Gastrocnemius medialis (tissue), 4 donors: ENCODE measurements around the gene CDC42BPA. TPM values are rescaled to one million over a fixed set of nuclear protein-coding genes. Genes with fewer than 3 reads are reported as not detected.

ENCODE experiments used
- ATAC-seq, 2 donors: fragments of 150-250 bp; one replicate each; pipeline ENCODE4 v1.9.1; 2016
- DNase-seq, 2 donors: peaks; one replicate each; pipeline ENCODE4 v3.0.0-alpha.2; 2019
- H3K27ac ChIP-seq, 4 donors: fragments of 200-600 bp; sonication (generic); 1 replicate in 1 of 4; 2 replicates in 3 of 4; pipeline ENCODE4 v1.5.1; 2016 to 2018; ENCODE audit warnings: mild to moderate bottlenecking in 2 of 4, moderate library complexity in 1 of 4
- H3K27me3 ChIP-seq, 3 donors: fragments of 200-600 bp; sonication (generic) in 2 of 3; 1 replicate in 1 of 3; 2 replicates in 2 of 3; pipeline versions ENCODE4 v1.5.1 to v1.6.0; 2016 to 2019; ENCODE audit warnings: mild to moderate bottlenecking in 1 of 3, moderate library complexity in 1 of 3
- H3K36me3 ChIP-seq, 2 donors: fragments of 200-600 bp; sonication (generic) in 1 of 2; one replicate each; pipeline ENCODE4 v1.5.1; 2017 to 2018
- H3K4me1 ChIP-seq, 2 donors: fragments of 200-600 bp; sonication (generic) in 1 of 2; one replicate each; pipeline ENCODE4 v1.5.1; 2016 to 2017; ENCODE audit warnings: mild to moderate bottlenecking in 2 of 2
- H3K4me3 ChIP-seq, 4 donors: fragments of 200-600 bp; sonication (generic) in 3 of 4; 1 replicate in 1 of 4; 2 replicates in 3 of 4; pipeline ENCODE4 v1.5.1; 2016 to 2019; ENCODE audit warnings: mild to moderate bottlenecking in 2 of 4
- H3K9me3 ChIP-seq, 3 donors: fragments of 200-600 bp; sonication (generic) in 2 of 3; 1 replicate in 1 of 3; 2 replicates in 2 of 3; pipeline ENCODE4 v1.5.1; 2016 to 2019
- CTCF ChIP-seq, 5 experiments: fragments of 450-650 bp in 3 of 5; fragments of 200-600 bp in 2 of 5; sonication (generic) in 2 of 5; IDR thresholded peaks in 4 of 5; conservative IDR thresholded peaks in 1 of 5; 1 replicate in 4 of 5; 2 replicates in 1 of 5; pipeline ENCODE4 v1.5.1; 2016 to 2019; ENCODE audit warnings: antibody characterized with exemption in 5 of 5, mild to moderate bottlenecking in 3 of 5, moderate library complexity in 3 of 5
- POLR2A ChIP-seq, 2 donors: fragments of 450-650 bp; IDR thresholded peaks; one replicate each; pipeline ENCODE4 v1.6.1; 2017; ENCODE audit warnings: antibody characterized with exemption in 2 of 2, mild to moderate bottlenecking in 2 of 2, moderate library complexity in 2 of 2
- in situ Hi-C, 4 donors: fragments of 200-750 bp; cut with MboI; loops; one replicate each; pipeline versions ENCODE4 v1.15.0 to v1.8.0; 2017; ENCODE audit warnings: low sequenced_read_pairs in 4 of 4
- intact Hi-C: fragments of 100-400 bp; cut with DNase I; formaldehyde crosslinking; loops from one replicate; pipeline ENCODE4 v1.15.1; 2023; ENCODE audit warnings: low total_unique reads
- total RNA-seq, 4 donors: library from RNA; depleted of rRNA; stranded (reverse); fragments of >200 nt; gene quantifications; one replicate each; pipeline versions ENCODE4 v1.1.0 to v1.2.3, GENCODE V29; 2016

CDC42BPA gene
- total RNA-seq, 4 donors from 2014 or later, result 13.9 to 30.6 (median 16.6) TPM

GRCh38 chr1:226983247-226983991, 334.9 kb downstream of the CDC42BPA start:
- Histone ChIP-seq H3K9me3 (no peaks in the 10 kb centered on the region), H3K27me3 (no peaks in the 10 kb centered on the region), H3K4me3 (no peak overlapping the region), H3K4me1 (peaks cover 81 to 87% of the 10 kb centered on the region in 2 donors), H3K27ac (peak overlapping the region; percentile 89 to 99 (median 99)), H3K36me3 (peaks cover 0 to 66% of the 10 kb centered on the region in 2 donors)
- intact Hi-C loops (loop anchor here (10.0 kb wide), 1 partner anchor 331 kb away; the partner anchor contains the start of gene CDC42BPA), in situ Hi-C loops (no loop called here)
- DNase-seq (peak; percentile 15 to 41), ATAC-seq (no peak)
- TF ChIP-seq CTCF (IDR thresholded peaks at IDR 0.05 in 4 of 5, conservative IDR thresholded peaks at IDR 0.05 in 1 of 5) (no peak), POLR2A (IDR thresholded peaks at IDR 0.05) (no peak)

DNA sequence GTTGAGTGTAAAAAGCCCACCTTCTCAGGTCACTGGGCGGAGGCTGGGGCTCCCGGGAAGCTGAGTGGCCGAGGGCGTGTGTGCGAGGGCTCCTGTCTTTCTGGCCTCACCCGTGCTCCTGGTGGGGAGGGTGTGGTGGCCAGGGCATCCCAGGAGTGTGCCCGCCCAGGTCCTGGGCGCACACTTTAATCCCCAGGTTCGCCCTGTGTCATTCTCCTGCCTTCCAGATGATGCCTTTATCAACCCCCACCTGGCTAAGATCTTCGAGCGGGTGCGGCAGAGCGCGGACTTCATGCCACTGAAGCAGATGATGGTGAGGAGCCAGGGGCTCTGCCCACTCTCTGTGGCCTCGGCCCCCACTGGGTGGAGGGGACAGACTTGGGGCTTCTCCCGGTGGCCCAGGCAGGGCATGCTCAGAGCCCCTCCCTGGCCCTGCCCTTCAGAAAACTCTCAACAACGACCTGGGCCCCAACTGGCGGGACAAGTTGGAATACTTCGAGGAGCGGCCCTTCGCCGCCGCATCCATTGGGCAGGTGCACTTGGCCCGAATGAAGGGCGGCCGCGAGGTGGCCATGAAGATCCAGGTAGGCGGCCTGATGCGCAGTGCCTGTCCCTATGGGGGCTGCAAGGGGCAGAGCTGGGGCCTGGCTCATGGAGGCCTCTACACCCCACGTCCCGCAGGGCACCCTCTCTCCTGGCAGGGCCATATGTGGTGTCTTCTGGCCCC, 335.7 kb downstream of the CDC42BPA start:
- no peak overlapping the region for H3K4me3 ChIP-seq
- no peaks in the 10 kb centered on the region for H3K9me3 ChIP-seq
- TF ChIP-seq POLR2A (IDR thresholded peaks at IDR 0.05) (no peak), CTCF (IDR thresholded peaks at IDR 0.05 in 4 of 5, conservative IDR thresholded peaks at IDR 0.05 in 1 of 5) (no peak)
- intact Hi-C loops, result loop anchor here (10.0 kb wide), 1 partner anchor 332 kb away; the partner anchor contains the start of gene CDC42BPA
- in situ Hi-C loops, result no loop called here
- H3K27me3 ChIP-seq, result no peaks in the 10 kb centered on the region
- peaks cover 77 to 85% of the 10 kb centered on the region in 2 donors for H3K4me1 ChIP-seq
- peak overlapping the region; percentile 89 to 99 (median 99) for H3K27ac ChIP-seq
- peaks cover 0 to 72% of the 10 kb centered on the region in 2 donors for H3K36me3 ChIP-seq
- DNase-seq (peak in 1 of 2 donors; percentile 32), ATAC-seq (no peak)

- Histone ChIP-seq H3K4me3 (no peak overlapping the region), H3K36me3 (peaks cover 0 to 68% of the 10 kb centered on the region in 2 donors), H3K27ac (peak overlapping the region; percentile 89 to 99 (median 99)), H3K9me3 (no peaks in the 10 kb centered on the region), H3K4me1 (peaks cover 71 to 85% of the 10 kb centered on the region in 2 donors), H3K27me3 (no peaks in the 10 kb centered on the region)
- ATAC-seq (no peak), DNase-seq (peak; percentile 2 to 17)
- TF ChIP-seq POLR2A (IDR thresholded peaks at IDR 0.05), result no peak
- TF ChIP-seq CTCF (IDR thresholded peaks at IDR 0.05 in 4 of 5, conservative IDR thresholded peaks at IDR 0.05 in 1 of 5), result no peak
- intact Hi-C loops (loop anchor here (10.0 kb wide), 1 partner anchor 333 kb away; the partner anchor contains the start of gene CDC42BPA), in situ Hi-C loops (no loop called here)
These were observed 336.5 kb downstream of the CDC42BPA start for GRCh38 chr1:226981838-226982237.

GRCh38 chr1:226981386-226981817, 336.9 kb downstream of the CDC42BPA start:
- ATAC-seq (no peak), DNase-seq (peak in 1 of 2 donors; percentile 18)
- no peaks in the 10 kb centered on the region for H3K9me3 ChIP-seq
- no peaks in the 10 kb centered on the region for H3K27me3 ChIP-seq
- intact Hi-C loops (loop anchor here (10.0 kb wide), 1 partner anchor 333 kb away; the partner anchor contains the start of gene CDC42BPA), in situ Hi-C loops (no loop called here)
- H3K4me1 ChIP-seq, result peaks cover 71 to 83% of the 10 kb centered on the region in 2 donors
- no peak overlapping the region for H3K4me3 ChIP-seq
- peak overlapping the region; percentile 89 to 99 (median 99) for H3K27ac ChIP-seq
- peaks cover 0 to 63% of the 10 kb centered on the region in 2 donors for H3K36me3 ChIP-seq
- TF ChIP-seq CTCF (IDR thresholded peaks at IDR 0.05 in 4 of 5, conservative IDR thresholded peaks at IDR 0.05 in 1 of 5) (no peak), POLR2A (IDR thresholded peaks at IDR 0.05) (no peak)
